ENCODE results near the gene RBFA. TPM values are rescaled to one million over a fixed set of nuclear protein-coding genes. Genes with fewer than 3 reads are reported as not detected.

The RBFA gene
- total and polyA plus RNA-seq, 12 donors = 21.2 to 45.1 (median 31.6) TPM

- Histone ChIP-seq H3K4me3 (no peak overlapping the region), H3K27ac (no peak overlapping the region), H3K9me3 (replicated peaks in 1 of 3) (peaks cover 0 to 7% (median 3%) of the 10 kb centered on the region in 3 donors), H3K4me1 (replicated peaks in 1 of 2) (no peaks in the 10 kb centered on the region), H3K36me3 (replicated peaks in 1 of 2) (no peaks in the 10 kb centered on the region), H3K27me3 (no peaks in the 10 kb centered on the region)
- intact Hi-C loops (cut with DNase I) = no loop called here
- no peak for TF ChIP-seq CTCF (IDR thresholded peaks at IDR 0.05)
- TF ChIP-seq POLR2A (IDR thresholded peaks at IDR 0.05) = no peak
- no peak for DNase-seq
- 97 to 99% (median 99%) methylated on average over 6 of the region's 6 CpGs for WGBS, 4 donors
Observed at GRCh38 chr18:80050797-80051196, 16.6 kb downstream of the RBFA start.

- Histone ChIP-seq H3K27me3 (no peaks in the 10 kb centered on the region), H3K4me3 (no peak overlapping the region), H3K27ac (no peak overlapping the region), H3K36me3 (replicated peaks in 1 of 2) (no peaks in the 10 kb centered on the region), H3K9me3 (replicated peaks in 1 of 3) (peaks cover 0 to 11% (median 7%) of the 10 kb centered on the region in 3 donors), H3K4me1 (replicated peaks in 1 of 2) (no peaks in the 10 kb centered on the region)
- 88 to 98% (median 91%) methylated on average over 2 of the region's 2 CpGs for WGBS, 4 donors
- DNase-seq = no peak
- TF ChIP-seq POLR2A (IDR thresholded peaks at IDR 0.05) (no peak), CTCF (IDR thresholded peaks at IDR 0.05) (no peak)
- intact Hi-C loops (cut with DNase I) = no loop called here
Observed at GRCh38 chr18:80056095-80056494, 21.9 kb downstream of the RBFA start.

- Histone ChIP-seq H3K27me3 (no peaks in the 10 kb centered on the region), H3K27ac (no peak overlapping the region), H3K9me3 (replicated peaks in 1 of 3) (peaks cover 0 to 22% (median 0%) of the 10 kb centered on the region in 3 donors), H3K4me3 (no peak overlapping the region), H3K36me3 (replicated peaks in 1 of 2) (no peaks in the 10 kb centered on the region), H3K4me1 (replicated peaks in 1 of 2) (no peaks in the 10 kb centered on the region)
- WGBS, 4 donors = 70 to 89% (median 81%) methylated on average over 6 of the region's 6 CpGs
- TF ChIP-seq CTCF (IDR thresholded peaks at IDR 0.05) (no peak), POLR2A (IDR thresholded peaks at IDR 0.05) (no peak)
- no peak for DNase-seq
- intact Hi-C loops (cut with DNase I) = no loop called here
Observed at GRCh38 chr18:80059945-80060344, 25.7 kb downstream of the RBFA start.

- H3K36me3 ChIP-seq (replicated peaks in 1 of 2) = no peaks in the 10 kb centered on the region
- H3K9me3 ChIP-seq (replicated peaks in 1 of 3) = peaks cover 0 to 11% (median 0%) of the 10 kb centered on the region in 3 donors
- no peak for DNase-seq
- H3K4me3 ChIP-seq = no peak overlapping the region
- no peak overlapping the region for H3K27ac ChIP-seq
- 83 to 93% (median 86%) methylated on average over 6 to 9 of the region's 9 CpGs for WGBS, 4 donors
- no peaks in the 10 kb centered on the region for H3K4me1 ChIP-seq (replicated peaks in 1 of 2)
- H3K27me3 ChIP-seq = no peaks in the 10 kb centered on the region
- intact Hi-C loops (cut with DNase I) = no loop called here
- TF ChIP-seq POLR2A (IDR thresholded peaks at IDR 0.05) (no peak), CTCF (IDR thresholded peaks at IDR 0.05) (no peak)
Observed at GRCh38 chr18:80065705-80066104, 31.5 kb downstream of the RBFA start.
